IMR-90 (cell line): ENCODE measurements around the gene HLA-A. TPM values are rescaled to one million over a fixed set of nuclear protein-coding genes. Genes with fewer than 3 reads are reported as not detected.

Experiments used
- ATAC-seq: fragments of 200-7000 bp; cut with Tn5 transposase; 2 replicates; pipeline ENCODE4 v1.9.1; 2020; ENCODE audit warnings: low read depth, mild to moderate bottlenecking, moderate library complexity
- BruUV-seq: library from RNA; stranded (reverse); fragments of 400-500 nt; replicated peaks from 2 replicates; lab custom pipeline; 2021; lab: Mats Ljungman, UMichigan
- CTCF ChIA-PET: fragments of 300-600 bp; formaldehyde crosslinking; extraction: SDS; loops from one replicate; lab custom pipeline; 2021; ENCODE audit warnings: antibody characterized with exemption; lab: Yijun Ruan, JAX
- POLR2A ChIA-PET: fragments of 300-600 bp; sonication (Branson Sonifier 250); formaldehyde crosslinking; loops from one replicate; lab custom pipeline; 2022; ENCODE audit warnings: antibody characterized with exemption; ENCODE audit not compliant: unreplicated experiment; lab: Charles Lee
- DNase-seq: peaks from one replicate; pipeline ENCODE4 v3.0.0; 2013
- H2AFZ ChIP-seq: replicated peaks from 2 replicates; pipeline ENCODE3; 2013; ENCODE audit warnings: low read length, mild to moderate bottlenecking; ENCODE audit not compliant: poor library complexity
- H2AK5ac ChIP-seq: 2 replicates; pipeline ENCODE4 v1.6.1; 2013; ENCODE audit warnings: low read depth, low read length, inconsistent platforms
- H2AK9ac ChIP-seq: replicated peaks from 2 replicates; pipeline ENCODE3; 2013; ENCODE audit warnings: mild to moderate bottlenecking, low read depth, low read length, moderate library complexity; ENCODE audit not compliant: poor library complexity
- H2BK120ac ChIP-seq: 2 replicates; pipeline ENCODE4 v1.6.1; 2013; ENCODE audit warnings: low read depth, low read length, inconsistent platforms
- H2BK15ac ChIP-seq: 3 replicates; pipeline ENCODE4 v1.6.1; 2013; ENCODE audit warnings: low read depth, low read length, inconsistent platforms
- H2BK20ac ChIP-seq: 2 replicates; pipeline ENCODE4 v1.6.1; 2013; ENCODE audit warnings: low read depth, mild to moderate bottlenecking, inconsistent platforms, low read length, moderate library complexity
- H2BK5ac ChIP-seq: 2 replicates; pipeline ENCODE4 v1.6.1; 2013; ENCODE audit warnings: mild to moderate bottlenecking, low read depth, low read length, inconsistent platforms; ENCODE audit not compliant: poor library complexity, severe bottlenecking
- H3K14ac ChIP-seq: replicated peaks from 2 replicates; pipeline ENCODE4 v1.6.1; 2013; ENCODE audit warnings: low read depth, low read length, inconsistent platforms
- H3K18ac ChIP-seq: 2 replicates; pipeline ENCODE4 v1.6.1; 2013; ENCODE audit warnings: low read depth, low read length, control low read depth
- H3K23ac ChIP-seq: 2 replicates; pipeline ENCODE4 v1.6.1; 2013; ENCODE audit warnings: low read depth, low read length, inconsistent platforms
- H3K27ac ChIP-seq: 2 replicates; pipeline ENCODE4 v1.5.1; 2013; ENCODE audit warnings: mild to moderate bottlenecking, control low read depth, low read length; ENCODE audit not compliant: insufficient read depth
- H3K27me3 ChIP-seq: 2 replicates; pipeline ENCODE4 v1.6.1; 2013; ENCODE audit warnings: low read length; ENCODE audit not compliant: control insufficient read depth, insufficient read depth
- H3K36me3 ChIP-seq: 2 replicates; pipeline ENCODE4 v1.6.1; 2013; ENCODE audit warnings: low read length, mixed read lengths; ENCODE audit not compliant: control insufficient read depth, insufficient read depth
- H3K4ac ChIP-seq: 2 replicates; pipeline ENCODE4 v1.6.1; 2013; ENCODE audit warnings: low read depth, low read length, inconsistent platforms
- H3K4me1 ChIP-seq: 2 replicates; pipeline ENCODE4 v1.6.1; 2013; ENCODE audit warnings: low read length, mixed read lengths; ENCODE audit not compliant: control insufficient read depth, insufficient read depth
- H3K4me2 ChIP-seq: 2 replicates; pipeline ENCODE4 v1.6.1; 2013; ENCODE audit warnings: low read depth, mild to moderate bottlenecking, control low read depth, low read length, moderate library complexity
- H3K4me3 ChIP-seq: 2 replicates; pipeline ENCODE4 v1.5.1; 2013; ENCODE audit warnings: low read depth, mild to moderate bottlenecking, control low read depth, low read length, moderate library complexity; ENCODE audit not compliant: insufficient read depth
- H3K56ac ChIP-seq: 2 replicates; pipeline ENCODE4 v1.6.1; 2013; ENCODE audit warnings: low read length, inconsistent platforms; ENCODE audit not compliant: insufficient read depth; ENCODE audit errors: extremely low read depth
- H3K79me1 ChIP-seq, 2 experiments: 2 replicates each; pipeline ENCODE4 v1.6.1; 2013; ENCODE audit warnings: low read length in 2 of 2, inconsistent platforms in 1 of 2, low read depth in 1 of 2
- H3K9ac ChIP-seq: 2 replicates; pipeline ENCODE4 v1.6.1; 2013; ENCODE audit warnings: low read depth, low read length, control low read depth
- H3K9me1 ChIP-seq: 2 replicates; pipeline ENCODE4 v1.6.1; 2013; ENCODE audit warnings: low read length, inconsistent platforms; ENCODE audit not compliant: insufficient read depth
- H3K9me3 ChIP-seq: 2 replicates; pipeline ENCODE4 v1.6.1; 2013; ENCODE audit warnings: low read length; ENCODE audit not compliant: control insufficient read depth, insufficient read depth
- H4K20me1 ChIP-seq: 2 replicates; pipeline ENCODE4 v1.6.1; 2013; ENCODE audit warnings: low read length, inconsistent platforms; ENCODE audit not compliant: insufficient read depth
- H4K5ac ChIP-seq: 2 replicates; pipeline ENCODE4 v1.6.1; 2013; ENCODE audit warnings: mild to moderate bottlenecking, low read depth, low read length, control low read depth
- H4K8ac ChIP-seq, 2 experiments: 2 replicates each; pipeline ENCODE4 v1.6.1; 2013; ENCODE audit warnings: low read depth in 2 of 2, low read length in 2 of 2, control low read depth in 1 of 2, inconsistent platforms in 1 of 2
- H4K91ac ChIP-seq: 2 replicates; pipeline ENCODE4 v1.6.1; 2013; ENCODE audit warnings: low read depth, low read length, inconsistent platforms; ENCODE audit not compliant: insufficient read depth
- RCOR1 ChIP-seq: IDR thresholded peaks from 2 replicates; pipeline ENCODE4 v1.6.1; 2012; ENCODE audit warnings: mild to moderate bottlenecking, low read length, improper control_type of control experiment; ENCODE audit not compliant: insufficient replicate concordance
- USF2 ChIP-seq: fragments of 150-350 bp; IDR thresholded peaks from 2 replicates; pipeline ENCODE4 v1.6.1; 2017; ENCODE audit warnings: mild to moderate bottlenecking, antibody characterized with exemption, low read length, low read depth
- WGBS, 2 experiments: methylation state at CpG; one replicate each; pipeline versions ENCODE4 v1.1.5 to v1.1.7; 2013; ENCODE audit warnings: missing lambda C conversion rate in 2 of 2; ENCODE audit not compliant: insufficient read length in 1 of 2; ENCODE audit errors: extremely low coverage in 2 of 2; 5-methylcytosine and 5-hydroxymethylcytosine counted together
- dilution Hi-C: fragments of 300-500 bp; cut with HindIII; formaldehyde crosslinking; loops from one replicate; pipeline ENCODE4 v1.14.3; 2018; ENCODE audit warnings: low sequenced_read_pairs; ENCODE audit not compliant: unreplicated experiment
- in situ Hi-C: fragments of 300-500 bp; cut with MboI; formaldehyde crosslinking; loops from 3 replicates; pipeline ENCODE4 v1.14.3; 2019; ENCODE audit warnings: low sequenced_read_pairs, inconsistent platforms, mixed read lengths
- intact Hi-C: fragments of 100-400 bp; cut with micrococcal nuclease; formaldehyde crosslinking; loops from 2 replicates; pipeline ENCODE4 v1.10.0; 2022
- polyA plus RNA-seq, 3 experiments: library from polyadenylated mRNA; depleted of rRNA; stranded (reverse); fragments of >200 nt; gene quantifications; 2 replicates each; pipeline ENCODE4 v1.2.3, GENCODE V29; 2012; ENCODE audit warnings: low replicate concordance in 1 of 3
- total RNA-seq: library from RNA; depleted of rRNA; stranded (reverse); fragments of >200 nt; gene quantifications from 2 replicates; pipeline ENCODE4 v1.2.3, GENCODE V29; 2012

HLA-A gene
- total and polyA plus RNA-seq, 2 of the 4 experiments (the other 2 are of a cell fraction), result 94.5 to 218 TPM

GRCh38 chr6:29956518-29956917 lies 14.2 kb downstream of the HLA-A start:
- H3K9me1 ChIP-seq, result no peaks in the 10 kb centered on the region
- H3K27ac ChIP-seq, result no peak overlapping the region
- no peak overlapping the region for H2AFZ ChIP-seq
- no peak overlapping the region for H3K23ac ChIP-seq
- no peaks in the 10 kb centered on the region for H3K9me3 ChIP-seq
- in situ Hi-C loops (no loop called here), dilution Hi-C loops (loop anchor here (10.0 kb wide), 1 partner anchor 162 kb away; no protein-coding TSS in a partner anchor), intact Hi-C loops (no loop called here)
- H4K8ac ChIP-seq, result no peak overlapping the region
- DNase-seq (no peak), ATAC-seq (no peak)
- H3K9ac ChIP-seq, result no peak overlapping the region
- H2AK5ac ChIP-seq, result no peak overlapping the region
- WGBS, 2 experiments, result 80% methylated on average over 1 of the region's 21 CpGs; no CpG with 5 or more reads in 1 of the 2 experiments
- TF ChIP-seq USF2 (no peak), RCOR1 (no peak)
- H3K27me3 ChIP-seq, result no peaks in the 10 kb centered on the region
- no TSS peak for BruUV-seq
- H4K91ac ChIP-seq, result no peak overlapping the region
- no peak overlapping the region for H2BK5ac ChIP-seq
- no peak overlapping the region for H3K4me3 ChIP-seq
- no peak overlapping the region for H3K14ac ChIP-seq
- CTCF ChIA-PET, result no interaction called here
- no peak overlapping the region for H3K18ac ChIP-seq
- H3K4ac ChIP-seq, result no peak overlapping the region
- H2AK9ac ChIP-seq, result no peak overlapping the region
- H3K4me2 ChIP-seq, result no peak overlapping the region
- no peak overlapping the region for H2BK20ac ChIP-seq
- POLR2A ChIA-PET, result no interaction called here
- no peak overlapping the region for H2BK15ac ChIP-seq
- no peaks in the 10 kb centered on the region for H4K20me1 ChIP-seq
- no peaks in the 10 kb centered on the region for H3K36me3 ChIP-seq
- no peak overlapping the region for H3K56ac ChIP-seq
- H2BK120ac ChIP-seq, result no peak overlapping the region
- H3K4me1 ChIP-seq, result 0 out of 2 replicates have a peak, but pooled peaks cover 1% of the 10 kb centered on the region
- H4K5ac ChIP-seq, result no peak overlapping the region
- H3K79me1 ChIP-seq, result no peaks in the 10 kb centered on the region
